Measurements from ENCODE around the gene SYNE1. TPM values are rescaled to one million over a fixed set of nuclear protein-coding genes. Genes with fewer than 3 reads are reported as not detected.

SYNE1 gene
- polyA plus RNA-seq, 1 donor: 28.2 TPM

GRCh38 chr6:152355166-152355565, 282.0 kb downstream of the SYNE1 start:
- H3K36me3 ChIP-seq (ENCODE audit: control insufficient read depth, insufficient read depth, low read length): peaks cover 29% of the 10 kb centered on the region
- no peaks in the 10 kb centered on the region for H3K27me3 ChIP-seq (ENCODE audit: control insufficient read depth, insufficient read depth, low read length)
- H3K9me3 ChIP-seq (ENCODE audit: control insufficient read depth, low read depth, low read length): no peaks in the 10 kb centered on the region

GRCh38 chr6:152353440-152353839, 283.7 kb downstream of the SYNE1 start:
- no peaks in the 10 kb centered on the region for H3K27me3 ChIP-seq (ENCODE audit: control insufficient read depth, insufficient read depth, low read length)
- no peak for DNase-seq
- no peak overlapping the region for H3K4me3 ChIP-seq (ENCODE audit: low read length)
- H3K27ac ChIP-seq (ENCODE audit: low read length): no peak overlapping the region
- WGBS (ENCODE audit: insufficient coverage, low lambda C conversion rate): 90% methylated on average over 2 of the region's 6 CpGs
- no peaks in the 10 kb centered on the region for H3K4me1 ChIP-seq (ENCODE audit: control insufficient read depth, insufficient read depth, low read length)
- H3K9me3 ChIP-seq (ENCODE audit: control insufficient read depth, low read depth, low read length): no peaks in the 10 kb centered on the region
- H3K36me3 ChIP-seq (ENCODE audit: control insufficient read depth, insufficient read depth, low read length): peaks cover 25% of the 10 kb centered on the region

More at GRCh38 chr6:152355166-152355565, 282.0 kb downstream of the SYNE1 start:
- DNase-seq: no peak
- H3K4me3 ChIP-seq (ENCODE audit: low read length): no peak overlapping the region
- no peak overlapping the region for H3K27ac ChIP-seq (ENCODE audit: low read length)
- H3K4me1 ChIP-seq (ENCODE audit: control insufficient read depth, insufficient read depth, low read length): no peaks in the 10 kb centered on the region

DNA sequence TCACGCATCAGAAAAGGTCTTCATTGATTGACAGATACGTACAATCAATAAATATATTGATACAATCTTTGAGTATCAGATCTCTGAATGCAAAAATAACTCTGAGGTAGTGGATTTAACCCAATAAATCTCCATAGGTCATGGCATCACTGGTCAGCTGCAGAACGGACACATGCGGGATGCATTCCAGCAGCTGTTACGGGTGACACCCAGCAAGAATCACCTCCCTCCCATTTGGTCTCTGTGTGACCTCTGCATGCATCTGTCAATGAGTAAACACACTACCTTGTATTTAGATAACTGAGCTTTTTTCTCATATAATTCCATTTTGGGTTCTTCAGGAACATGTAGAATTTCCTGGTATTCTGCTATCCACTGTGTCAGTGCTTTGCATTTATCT, 285.4 kb downstream of the SYNE1 start:
- no CpG with 5 or more reads among the region's 5 CpGs for WGBS (ENCODE audit: insufficient coverage, low lambda C conversion rate)

GRCh38 chr6:152351110-152351509, 286.1 kb downstream of the SYNE1 start:
- no CpG with 5 or more reads among the region's 2 CpGs for WGBS (ENCODE audit: insufficient coverage, low lambda C conversion rate)
- no peaks in the 10 kb centered on the region for H3K4me1 ChIP-seq (ENCODE audit: control insufficient read depth, insufficient read depth, low read length)
- H3K4me3 ChIP-seq (ENCODE audit: low read length): no peak overlapping the region
- no peaks in the 10 kb centered on the region for H3K27me3 ChIP-seq (ENCODE audit: control insufficient read depth, insufficient read depth, low read length)
- H3K36me3 ChIP-seq (ENCODE audit: control insufficient read depth, insufficient read depth, low read length): peaks cover 21% of the 10 kb centered on the region
- DNase-seq: no peak
- no peaks in the 10 kb centered on the region for H3K9me3 ChIP-seq (ENCODE audit: control insufficient read depth, low read depth, low read length)
- no peak overlapping the region for H3K27ac ChIP-seq (ENCODE audit: low read length)

More for the DNA sequence above, 285.4 kb downstream of the SYNE1 start:
- Histone ChIP-seq H3K27ac (ENCODE audit: low read length) (no peak overlapping the region), H3K27me3 (ENCODE audit: control insufficient read depth, insufficient read depth, low read length) (no peaks in the 10 kb centered on the region), H3K36me3 (ENCODE audit: control insufficient read depth, insufficient read depth, low read length) (peaks cover 21% of the 10 kb centered on the region), H3K4me1 (ENCODE audit: control insufficient read depth, insufficient read depth, low read length) (no peaks in the 10 kb centered on the region), H3K9me3 (ENCODE audit: control insufficient read depth, low read depth, low read length) (no peaks in the 10 kb centered on the region), H3K4me3 (ENCODE audit: low read length) (no peak overlapping the region)
- no peak for DNase-seq

DNA sequence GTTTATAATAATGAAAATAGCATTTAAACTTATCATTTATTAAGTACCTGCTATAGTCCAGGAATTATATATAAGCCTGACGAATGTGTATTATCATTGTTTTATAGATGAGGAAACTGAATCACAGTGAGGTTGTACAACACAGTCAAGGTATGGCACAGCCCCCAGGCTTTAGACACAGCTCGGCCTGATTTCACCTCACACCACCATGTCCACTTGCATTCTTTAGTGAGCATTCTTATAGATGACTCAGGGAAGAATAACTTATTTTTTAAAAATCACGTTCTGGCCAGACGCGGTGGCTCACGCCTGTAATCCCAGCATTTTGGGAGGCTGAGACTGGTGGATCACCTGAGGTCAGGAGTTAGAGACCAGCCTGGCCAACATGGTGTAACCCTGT, 289.0 kb downstream of the SYNE1 start:
- Histone ChIP-seq H3K27me3 (ENCODE audit: control insufficient read depth, insufficient read depth, low read length) (no peaks in the 10 kb centered on the region), H3K9me3 (ENCODE audit: control insufficient read depth, low read depth, low read length) (no peaks in the 10 kb centered on the region), H3K4me3 (ENCODE audit: low read length) (no peak overlapping the region), H3K4me1 (ENCODE audit: control insufficient read depth, insufficient read depth, low read length) (no peaks in the 10 kb centered on the region), H3K36me3 (ENCODE audit: control insufficient read depth, insufficient read depth, low read length) (peaks cover 13% of the 10 kb centered on the region), H3K27ac (ENCODE audit: low read length) (no peak overlapping the region)
- no CpG with 5 or more reads among the region's 6 CpGs for WGBS (ENCODE audit: insufficient coverage, low lambda C conversion rate)
- DNase-seq: no peak

DNA sequence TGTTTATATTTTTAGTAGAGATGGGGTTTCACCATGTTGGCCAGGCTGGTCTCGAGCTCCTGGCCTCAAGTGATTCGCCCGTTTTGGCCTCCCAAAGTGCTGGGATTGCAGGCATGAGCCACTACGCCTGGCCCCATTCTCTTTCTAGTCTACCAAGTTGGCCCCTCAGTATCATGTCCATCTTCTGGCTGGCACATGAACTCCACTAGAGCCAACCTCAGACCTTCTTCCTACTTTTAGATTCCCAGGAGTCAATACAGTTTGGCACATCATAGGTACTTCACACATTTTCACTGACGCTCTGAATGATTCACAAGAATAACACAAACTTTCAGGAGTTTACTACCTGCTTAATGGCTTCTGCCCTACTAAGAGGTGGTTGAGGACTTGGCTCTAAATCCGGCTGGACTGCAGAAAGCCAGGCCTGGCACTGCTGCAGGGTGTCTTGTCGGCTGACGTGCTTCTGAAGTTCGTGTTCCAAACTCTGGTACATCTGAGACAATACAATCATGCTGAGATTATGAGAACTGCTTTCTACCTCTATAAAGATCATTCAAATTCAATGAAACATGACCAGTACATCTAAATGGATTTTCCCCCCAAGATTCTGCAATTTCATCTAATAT, 293.3 kb downstream of the SYNE1 start:
- no CpG with 5 or more reads among the region's 9 CpGs for WGBS (ENCODE audit: insufficient coverage, low lambda C conversion rate)
- DNase-seq: no peak
- H3K36me3 ChIP-seq (ENCODE audit: control insufficient read depth, insufficient read depth, low read length): peaks cover 13% of the 10 kb centered on the region
- no peak overlapping the region for H3K4me3 ChIP-seq (ENCODE audit: low read length)
- no peaks in the 10 kb centered on the region for H3K9me3 ChIP-seq (ENCODE audit: control insufficient read depth, low read depth, low read length)
- no peaks in the 10 kb centered on the region for H3K4me1 ChIP-seq (ENCODE audit: control insufficient read depth, insufficient read depth, low read length)
- H3K27ac ChIP-seq (ENCODE audit: low read length): no peak overlapping the region
- H3K27me3 ChIP-seq (ENCODE audit: control insufficient read depth, insufficient read depth, low read length): no peaks in the 10 kb centered on the region

DNA sequence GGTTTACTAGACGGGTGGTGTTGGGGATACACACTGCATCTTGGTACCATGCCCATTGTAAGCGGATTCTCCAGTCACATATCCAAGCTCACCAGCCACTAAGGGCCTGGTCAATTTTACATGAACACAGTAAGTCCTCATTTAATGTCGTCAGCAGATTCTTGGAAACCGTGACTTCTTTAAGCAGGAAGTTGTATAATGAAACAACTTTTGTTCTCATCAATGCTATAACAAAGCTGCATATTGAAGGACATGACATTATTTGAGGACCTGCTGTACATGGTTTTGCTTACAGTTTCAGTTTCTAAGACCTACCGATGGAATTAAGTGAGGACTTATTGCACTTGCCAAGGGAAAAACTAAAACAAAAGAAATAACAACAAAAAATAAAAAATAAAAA, 295.6 kb downstream of the SYNE1 start:
- no peak for DNase-seq
- no peak overlapping the region for H3K27ac ChIP-seq (ENCODE audit: low read length)
- H3K4me3 ChIP-seq (ENCODE audit: low read length): no peak overlapping the region
- no peaks in the 10 kb centered on the region for H3K4me1 ChIP-seq (ENCODE audit: control insufficient read depth, insufficient read depth, low read length)
- H3K27me3 ChIP-seq (ENCODE audit: control insufficient read depth, insufficient read depth, low read length): no peaks in the 10 kb centered on the region
- no peaks in the 10 kb centered on the region for H3K9me3 ChIP-seq (ENCODE audit: control insufficient read depth, low read depth, low read length)
- WGBS (ENCODE audit: insufficient coverage, low lambda C conversion rate): 100% methylated on average over 1 of the region's 5 CpGs
- peaks cover 13% of the 10 kb centered on the region for H3K36me3 ChIP-seq (ENCODE audit: control insufficient read depth, insufficient read depth, low read length)

DNA sequence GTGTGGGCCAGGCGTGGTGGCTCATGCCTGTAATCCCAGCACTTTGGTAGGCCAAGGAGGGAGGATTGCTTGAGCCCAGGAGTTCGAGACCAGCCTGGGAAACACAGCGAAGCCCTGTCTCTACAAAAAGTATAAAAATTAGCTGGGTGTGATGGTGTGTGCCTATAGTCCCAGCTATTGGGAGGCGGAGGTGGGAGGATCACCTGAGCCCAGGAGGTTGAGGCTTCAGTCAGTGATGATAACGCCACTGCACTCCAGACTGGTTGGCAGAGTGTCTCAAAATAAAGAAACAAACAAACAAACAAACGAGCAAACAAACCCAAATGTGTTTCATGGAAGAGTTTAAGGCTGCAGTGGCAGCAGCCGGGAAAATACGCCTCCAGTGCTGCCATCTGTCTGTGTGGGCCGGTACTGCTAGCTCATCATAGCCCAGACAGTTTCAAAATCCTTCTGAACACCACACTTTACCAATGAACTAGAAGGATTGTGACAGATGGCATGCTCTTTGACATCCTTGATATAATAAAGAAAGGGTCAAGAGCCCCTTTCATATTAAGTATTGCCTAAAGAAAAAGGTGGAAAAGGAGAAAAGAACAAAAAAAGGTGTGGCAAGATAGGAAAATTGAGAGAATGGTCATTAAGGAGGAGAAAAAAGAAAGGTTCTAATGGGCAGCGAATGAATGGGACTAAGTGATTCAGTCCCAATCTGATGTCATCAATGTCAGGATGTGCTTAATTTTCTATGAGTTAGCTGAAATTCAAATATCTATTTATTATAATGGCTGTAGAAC, 298.6 kb downstream of the SYNE1 start:
- 100% methylated on average over 1 of the region's 10 CpGs for WGBS (ENCODE audit: insufficient coverage, low lambda C conversion rate)
- Histone ChIP-seq H3K4me3 (ENCODE audit: low read length) (no peak overlapping the region), H3K36me3 (ENCODE audit: control insufficient read depth, insufficient read depth, low read length) (peaks cover 22% of the 10 kb centered on the region), H3K27me3 (ENCODE audit: control insufficient read depth, insufficient read depth, low read length) (no peaks in the 10 kb centered on the region), H3K9me3 (ENCODE audit: control insufficient read depth, low read depth, low read length) (no peaks in the 10 kb centered on the region), H3K27ac (ENCODE audit: low read length) (no peak overlapping the region), H3K4me1 (ENCODE audit: control insufficient read depth, insufficient read depth, low read length) (no peaks in the 10 kb centered on the region)
- peak in 1 of 2 donors; percentile 12 for DNase-seq

GRCh38 chr6:152334555-152334954, 302.6 kb downstream of the SYNE1 start:
- Histone ChIP-seq H3K4me1 (ENCODE audit: control insufficient read depth, insufficient read depth, low read length) (no peaks in the 10 kb centered on the region), H3K27me3 (ENCODE audit: control insufficient read depth, insufficient read depth, low read length) (no peaks in the 10 kb centered on the region), H3K9me3 (ENCODE audit: control insufficient read depth, low read depth, low read length) (no peaks in the 10 kb centered on the region), H3K27ac (ENCODE audit: low read length) (no peak overlapping the region), H3K36me3 (ENCODE audit: control insufficient read depth, insufficient read depth, low read length) (peaks cover 19% of the 10 kb centered on the region), H3K4me3 (ENCODE audit: low read length) (no peak overlapping the region)
- WGBS (ENCODE audit: insufficient coverage, low lambda C conversion rate): 83% methylated on average over 1 of the region's 4 CpGs
- no peak for DNase-seq

DNA sequence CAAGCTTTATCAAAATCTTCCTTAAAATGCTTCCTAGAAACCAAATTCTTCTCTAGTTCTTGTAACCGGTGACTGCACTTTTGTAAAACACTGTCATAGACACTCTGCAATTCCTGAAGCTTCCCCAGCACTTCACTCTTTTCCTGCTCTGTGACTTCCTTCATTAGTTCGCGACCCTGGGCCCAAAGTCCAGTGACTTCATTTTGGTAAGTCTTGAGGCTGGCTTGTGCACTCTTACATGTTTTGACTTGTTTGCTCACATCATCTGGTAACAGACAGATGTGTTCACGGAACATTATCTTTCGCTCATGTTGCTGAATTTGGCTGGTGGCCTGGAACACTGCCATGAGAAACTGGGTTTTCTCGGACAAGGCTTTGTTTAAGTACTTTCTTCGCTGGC, 306.2 kb downstream of the SYNE1 start:
- no peak overlapping the region for H3K27ac ChIP-seq (ENCODE audit: low read length)
- no CpG with 5 or more reads among the region's 7 CpGs for WGBS (ENCODE audit: insufficient coverage, low lambda C conversion rate)
- H3K4me1 ChIP-seq (ENCODE audit: control insufficient read depth, insufficient read depth, low read length): no peaks in the 10 kb centered on the region
- no peaks in the 10 kb centered on the region for H3K9me3 ChIP-seq (ENCODE audit: control insufficient read depth, low read depth, low read length)
- no peak for DNase-seq
- H3K4me3 ChIP-seq (ENCODE audit: low read length): no peak overlapping the region
- H3K36me3 ChIP-seq (ENCODE audit: control insufficient read depth, insufficient read depth, low read length): peaks cover 10% of the 10 kb centered on the region
- H3K27me3 ChIP-seq (ENCODE audit: control insufficient read depth, insufficient read depth, low read length): no peaks in the 10 kb centered on the region
